ENCODE data around the gene CALR.

Gene CALR

GRCh38 chr19:12984143-12984627, 45.8 kb downstream of the CALR start:
- TF ChIP-seq CTCF (IDR thresholded peaks at IDR 0.05; ENCODE audit: low read depth, low read length), result no peak
- peak in 1 of 2 donors; percentile 29 for DNase-seq (ENCODE audit: low read depth in 2 of 2)
- H3K4me3 ChIP-seq (replicated peaks in 1 of 2; ENCODE audit: low read depth in 2 of 2, low read length in 2 of 2), result no peak overlapping the region

- DNase-seq (ENCODE audit: low read depth in 2 of 2), result no peak
- no peak overlapping the region for H3K4me3 ChIP-seq (replicated peaks in 1 of 2; ENCODE audit: low read depth in 2 of 2, low read length in 2 of 2)
- no peak for TF ChIP-seq CTCF (IDR thresholded peaks at IDR 0.05; ENCODE audit: low read depth, low read length)
Observed at GRCh38 chr19:12984683-12985048, 46.3 kb downstream of the CALR start.

GRCh38 chr19:12985049-12985776, 46.8 kb downstream of the CALR start:
- peak; percentile 27 to 66 for DNase-seq (ENCODE audit: low read depth in 2 of 2)
- H3K4me3 ChIP-seq (replicated peaks in 1 of 2; ENCODE audit: low read depth in 2 of 2, low read length in 2 of 2), result no peak overlapping the region
- no peak for TF ChIP-seq CTCF (IDR thresholded peaks at IDR 0.05; ENCODE audit: low read depth, low read length)

GRCh38 chr19:12986726-12987125, 48.3 kb downstream of the CALR start:
- no peak for TF ChIP-seq CTCF (IDR thresholded peaks at IDR 0.05; ENCODE audit: low read depth, low read length)
- DNase-seq (ENCODE audit: low read depth in 2 of 2), result no peak
- no peak overlapping the region for H3K4me3 ChIP-seq (replicated peaks in 1 of 2; ENCODE audit: low read depth in 2 of 2, low read length in 2 of 2)

- no peak for DNase-seq (ENCODE audit: low read depth in 2 of 2)
- TF ChIP-seq CTCF (IDR thresholded peaks at IDR 0.05; ENCODE audit: low read depth, low read length), result no peak
- no peak overlapping the region for H3K4me3 ChIP-seq (replicated peaks in 1 of 2; ENCODE audit: low read depth in 2 of 2, low read length in 2 of 2)
Observed at GRCh38 chr19:12987190-12987589, 48.8 kb downstream of the CALR start.

GRCh38 chr19:12987781-12988180, 49.4 kb downstream of the CALR start:
- H3K4me3 ChIP-seq (replicated peaks in 1 of 2; ENCODE audit: low read depth in 2 of 2, low read length in 2 of 2), result no peak overlapping the region
- no peak for TF ChIP-seq CTCF (IDR thresholded peaks at IDR 0.05; ENCODE audit: low read depth, low read length)
- DNase-seq (ENCODE audit: low read depth in 2 of 2), result no peak

GRCh38 chr19:12990431-12990830, 52.0 kb downstream of the CALR start:
- no peak for TF ChIP-seq CTCF (IDR thresholded peaks at IDR 0.05; ENCODE audit: low read depth, low read length)
- DNase-seq (ENCODE audit: low read depth in 2 of 2), result no peak
- no peak overlapping the region for H3K4me3 ChIP-seq (replicated peaks in 1 of 2; ENCODE audit: low read depth in 2 of 2, low read length in 2 of 2)

Data from cardiac fibroblast (primary cell).